Lung microvascular endothelial cell (primary cell): ENCODE results near the gene WDR5. TPM values are rescaled to one million over a fixed set of nuclear protein-coding genes. Genes with fewer than 3 reads are reported as not detected.

Experiments
- DNase-seq, 2 donors: peaks; one replicate each; pipeline versions ENCODE4 v3.0.0 to v3.0.0-alpha.2; 2010; ENCODE audit warnings: low read depth in 2 of 2
- total RNA-seq: library from RNA; depleted of rRNA; stranded (reverse); fragments of >200 nt; gene quantifications from 2 replicates; pipeline ENCODE4 v1.2.1, GENCODE V29; 2014

Gene WDR5
- total RNA-seq, 1 donor from 2014 or later = 14.7 TPM

DNA sequence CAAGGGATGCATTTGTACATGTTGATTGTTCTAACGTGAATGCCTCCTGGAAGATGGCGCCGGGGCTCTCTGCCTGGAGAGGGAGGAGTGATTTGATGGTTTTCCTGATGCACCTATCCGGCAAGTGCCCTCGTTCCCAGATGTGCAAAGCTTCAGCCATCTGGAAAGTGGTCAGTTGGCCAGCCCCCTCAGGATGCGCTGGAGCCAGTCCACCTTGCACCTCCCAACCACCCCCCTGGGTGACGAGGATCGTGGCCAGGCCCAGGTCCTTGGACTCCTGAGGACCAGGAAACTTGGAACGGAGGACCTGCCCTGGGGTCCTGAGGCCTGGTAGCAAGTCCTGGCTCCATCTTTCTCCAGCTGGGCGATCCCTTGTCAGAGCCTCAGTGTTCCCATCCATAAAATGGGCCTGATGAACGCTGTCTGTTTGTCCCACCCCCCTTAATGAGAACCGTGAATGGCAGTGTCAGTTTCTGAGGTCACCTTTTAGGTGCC is 52.1 kb downstream of the WDR5 start:
- DNase-seq = no peak

DNA sequence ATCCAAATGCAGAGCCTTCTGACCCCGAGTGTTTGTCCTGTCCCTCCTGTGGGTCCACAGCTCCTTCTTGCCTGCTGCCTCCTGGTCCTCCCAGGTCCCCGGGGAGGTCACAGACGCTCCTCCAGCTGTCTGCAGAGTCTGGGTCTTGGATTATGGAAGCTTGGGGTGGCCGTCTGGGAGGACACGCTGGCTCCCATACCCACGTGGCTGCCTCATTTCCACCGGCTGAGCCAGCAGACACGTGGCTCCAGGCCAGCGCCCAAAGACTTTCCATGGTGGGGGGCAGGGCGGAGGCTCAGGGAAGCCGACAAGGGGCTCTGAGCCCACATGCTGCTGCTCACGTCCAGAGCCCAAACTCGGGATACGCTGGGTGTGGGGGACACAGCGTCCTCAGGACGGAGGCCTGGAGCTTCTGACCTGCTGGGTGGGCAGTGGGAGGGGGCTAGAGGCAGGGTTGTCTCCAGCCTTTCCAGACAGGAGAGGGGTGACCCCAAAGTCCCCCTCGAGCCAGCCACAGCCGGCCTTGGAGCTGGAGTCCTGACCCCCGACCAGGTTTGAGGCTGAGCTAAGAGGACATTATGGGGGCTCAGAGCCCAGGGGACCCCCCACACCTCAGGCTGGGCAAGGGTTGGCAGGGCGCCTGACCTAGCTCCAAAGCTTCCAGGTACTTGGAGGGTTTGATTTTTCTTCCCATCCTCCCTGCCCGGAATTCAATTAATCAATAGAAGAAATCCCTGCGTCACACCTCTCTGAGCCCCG is 52.7 kb downstream of the WDR5 start:
- peak in 1 of 2 donors; percentile 70 for DNase-seq

DNA sequence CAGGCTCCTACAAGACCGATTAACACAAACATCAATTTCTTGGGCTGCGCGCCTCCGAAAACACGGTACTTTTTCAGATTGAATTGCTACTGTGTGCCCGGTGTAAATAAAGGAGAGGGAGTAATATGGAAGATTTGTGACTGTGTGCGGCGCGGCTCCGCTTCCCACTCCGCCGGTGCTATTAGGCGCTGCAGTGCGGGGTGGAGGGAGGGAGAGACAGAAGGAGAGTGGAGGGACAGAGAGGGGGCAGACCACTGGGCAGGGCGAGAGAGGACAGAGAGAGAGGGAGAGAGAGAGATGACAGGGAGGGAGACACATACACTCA is 53.2 kb downstream of the WDR5 start:
- DNase-seq = no peak

DNA sequence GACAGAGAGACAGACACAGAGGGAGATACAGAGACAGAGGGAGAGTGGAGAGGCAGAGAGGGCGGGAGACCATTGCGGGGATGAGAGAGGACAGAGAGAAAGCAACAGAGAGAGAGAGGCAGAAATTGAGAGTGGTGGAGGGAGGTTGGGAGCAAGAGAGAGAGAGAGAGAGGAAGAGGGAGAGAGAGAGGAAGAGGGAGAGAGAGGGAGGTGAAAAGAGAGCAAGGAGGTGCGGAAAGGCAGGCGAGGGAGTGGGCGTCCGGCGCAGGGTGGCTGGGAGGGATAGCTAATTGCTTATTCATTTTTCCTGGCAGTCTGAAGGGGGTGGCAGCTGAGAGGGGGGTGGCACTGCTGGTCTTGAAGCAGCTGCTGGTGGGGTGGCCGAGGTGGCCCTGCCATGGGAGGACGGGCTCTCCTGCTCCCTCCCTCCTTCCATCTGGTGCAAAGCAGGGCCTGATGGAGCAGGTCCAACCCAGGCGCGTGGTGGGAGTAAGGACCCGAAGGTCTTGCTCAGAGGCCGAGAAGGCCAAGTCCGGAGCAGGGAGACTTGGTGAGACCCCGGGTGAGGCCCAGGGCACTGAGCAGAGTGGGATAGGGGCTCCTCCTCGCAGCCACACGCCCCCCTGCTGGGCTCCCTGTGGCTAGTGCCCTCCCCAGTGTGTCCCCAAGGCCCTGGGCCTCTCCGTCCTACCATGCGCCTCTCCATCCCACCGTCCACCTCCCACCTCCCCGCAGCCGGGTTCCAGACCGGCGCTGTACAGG is 53.8 kb downstream of the WDR5 start:
- no peak for DNase-seq

DNA sequence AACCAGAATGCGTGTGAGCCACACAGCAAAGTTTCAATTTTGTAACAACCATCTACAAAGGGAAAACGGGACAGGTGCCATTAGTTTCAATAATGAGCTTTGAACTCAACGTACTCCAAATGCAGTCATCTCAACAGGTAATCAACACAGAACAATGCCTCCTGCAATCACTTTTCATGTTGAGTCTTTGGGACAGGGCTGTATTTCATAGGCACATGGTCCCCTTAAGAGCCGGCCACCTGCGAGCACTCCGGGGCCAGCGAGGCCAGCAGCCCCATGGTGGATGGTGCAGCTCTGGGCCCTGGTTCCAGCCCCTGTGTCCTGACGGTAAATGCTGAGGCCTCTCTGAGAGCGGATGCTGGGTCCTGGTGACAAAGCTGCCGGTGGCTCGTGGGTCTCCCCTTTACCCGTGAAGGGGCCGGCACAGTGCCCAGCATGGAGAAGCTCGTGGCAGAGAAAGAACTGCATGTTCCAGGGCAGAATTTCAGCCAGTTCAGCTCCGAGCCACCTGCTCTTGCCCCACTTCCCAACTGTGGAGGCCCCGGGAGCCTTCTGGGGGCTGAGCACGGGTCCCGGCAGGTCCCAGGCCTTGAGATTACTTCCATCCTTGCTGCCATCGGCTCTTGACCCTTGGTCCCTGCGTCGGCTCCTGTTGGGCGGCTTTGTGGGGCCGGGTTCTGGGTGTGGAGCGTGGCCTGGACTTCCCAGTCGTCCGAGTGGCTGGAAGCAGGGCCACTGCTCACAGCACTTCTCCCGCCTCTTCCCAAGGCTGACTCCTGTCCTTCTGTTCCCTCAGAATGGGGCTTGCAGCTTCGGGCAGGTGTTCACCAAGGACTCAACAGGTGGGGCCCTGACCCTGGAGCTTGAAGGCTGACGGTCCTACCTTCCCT is 54.6 kb downstream of the WDR5 start:
- no peak for DNase-seq

DNA sequence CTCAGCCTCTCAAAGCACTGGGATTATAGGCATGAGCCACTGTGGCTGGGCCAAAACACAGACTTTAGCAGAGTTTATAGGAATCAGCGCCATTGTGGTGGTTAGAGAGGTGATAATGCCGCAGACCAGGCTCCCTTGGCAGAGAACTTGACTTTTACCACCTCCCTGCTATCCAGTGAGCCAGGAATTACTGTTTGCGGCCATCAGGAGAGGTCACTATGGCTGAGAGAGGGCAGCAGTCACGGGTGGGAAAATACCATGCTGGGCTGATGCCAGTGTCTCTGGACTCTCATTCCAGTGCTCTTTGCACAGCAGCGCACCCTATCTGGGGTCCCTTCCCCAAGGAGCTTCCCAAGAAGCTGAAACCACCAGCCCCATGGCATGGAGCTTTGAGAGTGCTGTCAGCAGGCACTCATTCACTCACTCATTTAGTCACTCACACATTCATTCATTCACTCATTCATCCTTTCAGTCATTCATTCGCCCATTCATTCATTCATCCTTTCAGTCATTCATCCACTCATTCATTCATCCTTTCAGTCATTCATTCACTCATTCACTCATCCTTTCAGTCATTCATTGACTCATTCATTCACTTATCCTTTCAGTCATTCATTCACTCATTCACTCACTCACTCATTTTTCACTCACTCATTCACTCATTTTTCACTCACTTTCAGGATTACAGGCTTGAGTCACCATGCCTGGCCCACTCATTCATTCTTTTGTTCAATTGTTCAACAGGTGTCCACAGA is 55.8 kb downstream of the WDR5 start:
- DNase-seq = no peak

DNA sequence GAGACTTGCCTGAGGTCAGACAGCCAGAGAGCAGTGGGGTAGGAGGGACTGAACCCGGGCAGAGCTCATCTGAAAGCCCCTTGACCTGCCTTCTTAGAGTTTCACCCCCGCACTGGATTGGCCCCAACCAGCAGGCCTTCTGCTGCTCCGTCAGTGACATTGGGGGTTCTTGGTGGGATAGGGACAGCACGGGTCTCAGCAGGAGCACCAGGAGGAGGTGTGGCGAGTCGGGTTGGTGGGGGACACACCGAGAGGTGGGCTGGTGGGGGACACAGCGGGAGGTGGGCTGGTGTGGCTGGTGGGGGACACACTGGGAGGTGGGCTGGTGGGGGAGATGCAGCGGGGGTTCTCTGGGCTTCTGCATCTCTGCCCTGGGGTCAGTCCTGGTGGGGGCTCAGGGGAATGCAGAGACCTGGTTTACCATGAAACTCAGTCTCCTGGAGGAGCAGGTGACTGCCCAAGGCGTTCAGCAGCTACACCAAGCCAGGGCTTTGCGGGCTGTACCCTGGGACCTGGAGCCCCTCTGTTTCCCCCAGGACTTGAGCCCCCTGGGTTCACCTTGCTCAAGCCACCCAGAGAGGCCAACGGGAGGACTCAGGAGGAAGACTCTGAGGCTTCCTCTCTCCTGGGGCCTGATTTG is 56.5 kb downstream of the WDR5 start:
- DNase-seq = no peak

DNA sequence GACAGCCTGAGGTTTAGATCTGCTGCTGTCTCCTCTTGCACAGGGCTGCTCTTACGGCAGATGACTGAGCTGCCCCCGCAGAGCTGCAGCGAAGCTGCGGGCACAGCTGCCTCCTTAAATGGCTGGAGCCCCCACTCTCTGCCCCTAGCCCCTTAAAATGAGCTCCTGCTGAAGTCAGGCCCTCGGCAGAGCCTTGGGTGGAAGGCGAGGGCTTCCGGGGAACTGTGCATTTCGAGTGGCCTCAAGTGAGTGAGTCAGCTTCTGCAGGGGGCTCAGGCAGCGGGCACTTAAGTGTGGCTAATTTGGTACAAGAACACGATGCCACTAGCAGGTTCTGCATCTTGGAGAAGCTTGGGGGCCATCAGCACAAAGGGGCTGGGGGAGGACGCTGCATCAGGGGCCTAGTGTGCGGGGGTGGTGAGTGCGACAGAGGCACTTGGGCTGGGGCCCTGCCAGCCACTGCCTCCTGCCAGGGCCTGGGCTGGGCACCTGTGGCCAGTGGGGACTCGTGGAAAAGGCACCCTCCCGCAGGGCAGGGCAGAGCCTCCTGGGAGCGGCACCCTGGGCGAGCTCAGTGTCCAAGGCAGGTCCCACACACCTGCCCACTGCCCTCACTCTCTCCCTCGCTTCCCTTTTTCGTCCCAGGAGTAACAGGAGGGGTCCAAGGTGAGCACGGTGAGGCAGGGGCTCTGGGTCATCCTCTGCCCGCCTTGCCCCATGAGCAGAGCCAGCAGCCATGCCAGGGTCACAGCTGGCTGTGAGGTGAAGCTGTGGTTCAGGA is 57.3 kb downstream of the WDR5 start:
- DNase-seq = no peak

DNA sequence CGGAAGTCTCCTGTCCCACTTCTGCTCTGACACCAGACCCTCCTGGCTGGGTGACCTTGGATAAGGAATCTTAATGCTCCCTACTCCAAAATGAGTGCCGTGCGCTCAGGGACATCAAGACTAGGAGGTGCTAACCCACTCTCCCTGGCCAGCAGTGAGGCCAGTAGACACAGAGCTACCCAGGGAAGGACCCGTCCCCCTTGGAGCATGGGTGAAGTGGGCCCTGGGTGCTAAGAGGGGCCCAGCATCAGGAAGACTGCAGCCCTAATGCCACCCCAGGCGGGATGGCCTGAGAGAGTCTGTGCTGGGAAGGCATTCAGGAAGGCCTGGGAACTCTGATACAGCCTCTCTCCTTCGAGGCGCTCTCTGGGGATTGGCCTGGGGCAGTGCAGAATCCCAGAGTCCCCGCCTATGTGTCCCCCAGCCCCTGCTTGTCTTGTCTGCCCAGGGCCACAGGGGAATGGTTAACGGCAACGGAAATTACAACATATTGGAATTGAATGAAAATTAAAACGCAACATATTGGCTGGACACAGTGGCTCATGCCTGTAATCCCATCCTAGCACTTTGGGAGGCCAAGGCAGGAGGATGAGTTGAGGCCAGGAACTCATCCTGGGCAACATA is 58.1 kb downstream of the WDR5 start:
- DNase-seq = no peak

DNA sequence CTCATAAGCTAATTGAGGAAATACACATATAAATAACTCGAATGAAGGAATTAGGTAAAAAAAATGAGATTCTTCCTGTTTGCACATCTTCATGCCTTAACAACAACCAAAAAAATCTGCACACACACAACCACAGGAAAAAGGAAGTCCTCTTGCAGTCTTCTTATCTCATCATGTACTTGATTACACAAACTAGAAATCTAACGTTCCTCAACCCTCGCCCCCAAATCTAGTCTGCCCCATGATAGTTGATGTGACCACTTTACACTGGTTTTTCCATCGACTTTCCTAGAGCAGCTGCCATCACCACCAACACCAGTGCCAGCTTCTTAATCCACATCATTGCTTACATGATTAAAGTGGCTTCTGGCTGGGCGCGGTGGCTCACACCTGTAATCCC is 59.7 kb downstream of the WDR5 start:
- DNase-seq = no peak

DNA sequence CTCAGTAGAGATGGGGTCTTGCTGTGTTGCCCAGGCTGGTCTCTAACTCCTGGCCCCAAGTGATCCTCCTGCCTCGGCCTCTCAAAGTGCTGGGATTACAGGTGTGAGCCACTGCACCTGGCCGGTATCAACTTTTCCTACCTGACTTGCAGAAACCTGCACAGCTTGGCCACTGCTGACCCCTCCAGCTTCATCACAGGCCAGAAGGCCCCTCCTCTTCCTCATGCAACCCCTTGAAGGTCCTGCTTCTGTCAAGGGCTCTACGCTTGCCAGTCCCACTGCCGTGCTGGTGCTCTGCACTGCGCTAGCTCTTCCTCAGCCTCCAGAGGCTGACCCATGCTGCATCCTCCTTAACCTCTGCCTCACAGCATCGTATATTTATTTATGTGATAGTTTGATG is 61.0 kb downstream of the WDR5 start:
- no peak for DNase-seq

DNA sequence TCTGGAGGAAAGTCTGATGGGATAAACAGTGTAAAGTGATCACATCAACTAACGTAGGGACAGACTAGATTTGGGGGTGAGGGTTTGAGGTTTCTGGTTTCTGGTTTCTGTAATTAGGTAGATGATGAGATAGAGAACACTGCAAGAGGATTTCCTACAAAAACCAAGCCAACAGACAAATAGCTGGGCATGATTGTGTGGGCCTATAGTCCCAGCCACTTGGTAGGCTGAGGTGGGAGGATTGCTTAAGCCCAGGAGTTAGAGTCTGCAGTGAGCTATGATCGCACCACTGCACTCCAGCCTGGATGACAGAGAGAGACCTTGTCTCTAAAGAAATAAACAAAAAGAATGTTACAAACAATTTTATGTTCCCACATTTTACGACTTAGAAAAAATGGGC is 62.9 kb downstream of the WDR5 start:
- no peak for DNase-seq

DNA sequence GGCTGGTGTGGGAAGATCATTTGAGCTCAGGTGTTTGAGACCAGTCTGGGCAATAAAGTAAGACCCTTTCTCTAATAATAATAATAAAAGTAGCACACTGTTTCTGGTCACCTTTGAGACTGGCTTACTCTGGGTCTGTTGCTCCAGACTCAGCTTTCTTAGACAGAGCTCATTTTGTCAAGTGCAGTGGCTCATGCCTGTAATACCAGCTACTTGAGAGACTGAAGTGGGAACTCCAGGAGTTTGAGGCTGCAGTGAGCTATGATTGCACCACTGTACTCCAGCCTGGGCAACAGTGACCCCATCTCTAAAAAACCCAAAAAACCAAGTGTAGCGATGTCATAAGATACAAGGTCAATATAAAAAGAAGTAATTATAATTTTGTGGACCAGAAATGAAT is 64.8 kb downstream of the WDR5 start:
- no peak for DNase-seq

DNA sequence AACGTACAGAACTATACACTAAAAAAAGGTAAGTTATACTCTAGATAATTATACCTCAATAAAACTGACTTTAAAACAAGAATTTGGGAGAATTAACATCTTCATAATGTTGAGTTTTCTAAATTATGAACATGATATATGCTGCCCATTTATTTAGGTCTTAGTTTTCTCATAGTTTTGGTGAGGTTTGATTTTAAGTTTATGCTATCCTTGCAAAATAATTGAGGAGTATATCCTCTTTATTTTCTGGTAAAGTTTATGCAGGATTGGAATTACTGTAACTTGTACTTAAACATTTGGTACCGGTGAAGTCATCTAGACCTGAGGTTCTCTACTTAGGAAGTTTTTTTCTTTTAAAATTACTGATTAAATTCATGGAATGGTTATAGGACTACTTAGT is 67.3 kb downstream of the WDR5 start:
- DNase-seq = no peak

DNA sequence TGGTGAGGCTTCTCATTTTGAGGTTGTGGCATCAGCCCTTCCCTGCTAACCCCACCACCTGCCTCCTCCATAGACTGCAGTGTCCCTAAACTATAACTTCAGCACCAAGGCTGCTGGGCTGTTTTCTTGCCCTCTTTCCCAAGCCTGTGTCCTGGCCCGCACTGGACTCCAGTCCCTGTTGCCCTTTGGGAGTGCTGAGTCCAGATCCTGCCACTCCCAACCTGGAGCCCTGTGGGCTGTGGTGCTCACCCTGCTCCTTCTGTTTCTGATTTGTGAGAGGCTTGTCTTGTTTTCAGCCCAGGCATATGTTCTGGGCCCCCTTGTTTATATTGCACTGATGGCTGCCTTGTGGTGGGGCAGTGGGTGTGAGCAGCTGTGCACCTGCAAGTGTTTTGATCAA is 68.2 kb downstream of the WDR5 start:
- no peak for DNase-seq

DNA sequence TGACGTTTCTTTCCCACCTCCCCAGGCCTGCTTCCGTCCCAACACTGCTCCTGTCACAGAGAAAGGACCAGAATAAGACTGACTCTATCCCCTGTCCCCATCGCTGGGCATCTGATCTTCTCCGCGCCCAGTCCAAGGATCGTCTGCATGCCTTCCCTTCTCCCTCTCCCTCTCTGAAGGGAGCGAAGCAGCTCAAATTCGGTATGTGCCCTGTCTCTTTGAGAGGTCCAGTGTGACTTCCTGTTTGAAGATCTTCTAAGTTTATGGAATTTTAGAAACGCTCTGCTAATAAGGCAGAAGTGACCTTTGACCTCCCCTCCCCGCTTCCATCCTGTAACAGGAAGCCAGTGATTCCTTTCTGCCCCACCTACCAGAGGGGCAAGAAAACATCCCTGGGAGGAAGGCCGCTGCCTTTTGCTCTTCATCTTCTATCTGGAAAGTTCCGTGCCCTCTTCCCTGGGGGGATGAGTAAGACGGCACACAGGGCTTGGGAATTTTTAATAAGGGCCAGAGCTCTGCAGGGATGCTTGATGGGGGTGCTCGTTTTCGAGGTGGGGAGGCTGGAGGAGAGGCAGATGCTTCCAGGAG is 69.2 kb downstream of the WDR5 start:
- peak in 1 of 2 donors; percentile 25 for DNase-seq

DNA sequence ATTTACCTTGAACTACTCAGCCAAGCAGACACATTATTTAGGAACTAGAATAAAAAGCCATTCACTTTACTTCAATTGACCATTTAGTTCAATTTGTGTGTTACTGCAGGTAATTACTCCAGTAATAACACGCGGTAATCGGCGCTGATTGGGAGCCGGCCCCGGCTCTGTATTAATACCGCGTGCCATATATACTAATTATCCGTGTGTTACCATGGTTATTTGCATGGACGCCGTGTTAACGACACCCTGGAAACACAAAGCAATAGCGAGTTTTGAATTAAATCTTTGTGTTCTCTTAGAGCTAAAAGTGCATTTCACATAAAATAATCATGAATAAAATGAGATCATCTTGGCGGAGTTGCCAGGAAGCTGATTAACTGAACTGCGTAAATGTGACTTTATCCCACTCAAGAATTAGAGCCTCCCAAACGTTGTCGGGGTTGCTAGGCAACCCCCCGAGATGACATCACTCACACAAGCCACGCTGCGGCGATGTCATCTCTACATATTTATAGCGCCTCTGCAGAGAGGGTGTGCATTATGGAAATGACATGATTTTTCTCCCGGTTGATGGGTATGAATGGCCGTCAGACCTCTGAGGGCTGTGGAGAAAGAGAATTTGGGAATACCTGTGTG is 69.9 kb downstream of the WDR5 start:
- DNase-seq = peak; percentile 64 to 89
